ENCODE measurements around the gene PIKFYVE.

PIKFYVE gene

GRCh38 chr2:208278549-208278948 is 12.5 kb downstream of the PIKFYVE start:
- peaks cover 96% of the 10 kb centered on the region for H3K36me3 ChIP-seq (ENCODE audit: control insufficient read depth, insufficient read depth, low read length)
- 100% methylated on average over 1 of the region's 2 CpGs; no CpG with 5 or more reads in 1 of the 2 experiments for WGBS, 2 experiments (ENCODE audit: insufficient coverage in 2 of 2)
- no peak overlapping the region for H3K4me3 ChIP-seq (ENCODE audit: extremely low read depth, insufficient read depth, low read length, poor library complexity, severe bottlenecking)

GRCh38 chr2:208279236-208279635 is 13.2 kb downstream of the PIKFYVE start:
- H3K9me3 ChIP-seq (ENCODE audit: control insufficient read depth, low read length): no peaks in the 10 kb centered on the region
- H3K4me3 ChIP-seq (ENCODE audit: extremely low read depth, insufficient read depth, low read length, poor library complexity, severe bottlenecking): no peak overlapping the region
- H3K27ac ChIP-seq (ENCODE audit: low read depth, low read length, severe bottlenecking): no peak overlapping the region
- H3K36me3 ChIP-seq (ENCODE audit: control insufficient read depth, insufficient read depth, low read length): peaks cover 96% of the 10 kb centered on the region
- no peaks in the 10 kb centered on the region for H3K4me1 ChIP-seq (ENCODE audit: control insufficient read depth, insufficient read depth, low read length, poor library complexity, severe bottlenecking)
- WGBS, 2 experiments (ENCODE audit: insufficient coverage in 2 of 2): no CpG with 5 or more reads among the region's 2 CpGs

More at GRCh38 chr2:208278549-208278948, 12.5 kb downstream of the PIKFYVE start:
- Histone ChIP-seq H3K4me1 (ENCODE audit: control insufficient read depth, insufficient read depth, low read length, poor library complexity, severe bottlenecking) (no peaks in the 10 kb centered on the region), H3K9me3 (ENCODE audit: control insufficient read depth, low read length) (no peaks in the 10 kb centered on the region), H3K27ac (ENCODE audit: low read depth, low read length, severe bottlenecking) (no peak overlapping the region)

DNA sequence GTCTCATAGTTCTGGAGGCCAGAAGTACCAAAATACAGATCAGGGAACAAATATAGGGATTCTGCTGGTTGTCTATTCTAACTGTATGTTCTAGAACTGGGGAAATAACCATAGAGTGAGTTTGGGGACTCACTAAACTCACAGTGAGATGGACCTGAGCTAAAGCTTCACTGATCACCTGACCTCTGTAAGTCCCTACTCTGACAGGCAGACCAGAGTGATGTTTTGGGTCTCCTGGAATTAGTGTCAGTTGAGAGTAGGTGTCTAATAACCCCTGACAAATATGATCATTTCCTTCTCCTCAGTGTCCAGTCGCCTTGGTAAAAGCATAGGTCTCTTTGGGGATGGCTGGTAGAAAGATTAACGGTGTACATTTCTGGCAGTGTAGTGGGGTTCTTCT is 14.2 kb downstream of the PIKFYVE start:
- H3K27ac ChIP-seq (ENCODE audit: low read depth, low read length, severe bottlenecking): no peak overlapping the region
- H3K36me3 ChIP-seq (ENCODE audit: control insufficient read depth, insufficient read depth, low read length): peaks cover 94% of the 10 kb centered on the region
- no peak overlapping the region for H3K4me3 ChIP-seq (ENCODE audit: extremely low read depth, insufficient read depth, low read length, poor library complexity, severe bottlenecking)
- H3K4me1 ChIP-seq (ENCODE audit: control insufficient read depth, insufficient read depth, low read length, poor library complexity, severe bottlenecking): no peaks in the 10 kb centered on the region
- no peaks in the 10 kb centered on the region for H3K9me3 ChIP-seq (ENCODE audit: control insufficient read depth, low read length)
- WGBS, 2 experiments (ENCODE audit: insufficient coverage in 2 of 2): 88% methylated on average over 1 of the region's 2 CpGs; no CpG with 5 or more reads in 1 of the 2 experiments

DNA sequence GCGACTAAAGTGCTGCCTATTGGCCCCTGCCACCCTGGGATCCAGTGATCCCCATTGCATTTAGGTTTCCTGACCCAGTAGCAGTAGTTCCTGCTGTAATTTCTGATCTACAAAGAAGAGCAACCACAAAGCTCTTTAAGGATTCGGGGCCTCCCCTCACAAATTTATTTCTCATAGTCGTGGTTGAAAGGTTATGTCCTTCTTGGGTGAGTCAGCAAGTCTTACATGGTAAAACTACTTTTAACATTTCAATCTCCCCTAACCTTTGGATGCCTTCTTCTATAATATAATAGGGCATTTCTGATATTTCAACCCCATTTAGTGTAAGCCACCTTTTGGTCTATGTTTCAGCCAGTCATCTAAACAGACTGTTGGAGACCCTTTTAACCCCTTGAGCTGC is 14.9 kb downstream of the PIKFYVE start:
- Histone ChIP-seq H3K36me3 (ENCODE audit: control insufficient read depth, insufficient read depth, low read length) (peaks cover 92% of the 10 kb centered on the region), H3K9me3 (ENCODE audit: control insufficient read depth, low read length) (no peaks in the 10 kb centered on the region), H3K4me1 (ENCODE audit: control insufficient read depth, insufficient read depth, low read length, poor library complexity, severe bottlenecking) (no peaks in the 10 kb centered on the region), H3K4me3 (ENCODE audit: extremely low read depth, insufficient read depth, low read length, poor library complexity, severe bottlenecking) (no peak overlapping the region), H3K27ac (ENCODE audit: low read depth, low read length, severe bottlenecking) (no peak overlapping the region)
- 80 to 83% methylated on average over 1 of the region's 3 CpGs for WGBS, 2 experiments (ENCODE audit: insufficient coverage in 2 of 2)

- Histone ChIP-seq H3K4me1 (ENCODE audit: control insufficient read depth, insufficient read depth, low read length, poor library complexity, severe bottlenecking) (no peaks in the 10 kb centered on the region), H3K27ac (ENCODE audit: low read depth, low read length, severe bottlenecking) (no peak overlapping the region), H3K36me3 (ENCODE audit: control insufficient read depth, insufficient read depth, low read length) (peaks cover 90% of the 10 kb centered on the region), H3K4me3 (ENCODE audit: extremely low read depth, insufficient read depth, low read length, poor library complexity, severe bottlenecking) (no peak overlapping the region), H3K9me3 (ENCODE audit: control insufficient read depth, low read length) (peaks cover 5% of the 10 kb centered on the region)
- WGBS, 2 experiments (ENCODE audit: insufficient coverage in 2 of 2): 100% methylated on average over 2 of the region's 4 CpGs; no CpG with 5 or more reads in 1 of the 2 experiments
Observed at GRCh38 chr2:208285853-208286252, 19.8 kb downstream of the PIKFYVE start.

GRCh38 chr2:208294482-208295024 is 28.5 kb downstream of the PIKFYVE start:
- Histone ChIP-seq H3K4me3 (ENCODE audit: extremely low read depth, insufficient read depth, low read length, poor library complexity, severe bottlenecking) (no peak overlapping the region), H3K4me1 (ENCODE audit: control insufficient read depth, insufficient read depth, low read length, poor library complexity, severe bottlenecking) (no peaks in the 10 kb centered on the region), H3K27ac (ENCODE audit: low read depth, low read length, severe bottlenecking) (no peak overlapping the region), H3K9me3 (ENCODE audit: control insufficient read depth, low read length) (no peaks in the 10 kb centered on the region), H3K36me3 (ENCODE audit: control insufficient read depth, insufficient read depth, low read length) (peaks cover 61% of the 10 kb centered on the region)
- WGBS, 2 experiments (ENCODE audit: insufficient coverage in 2 of 2): 66 to 95% methylated on average over 2 to 4 of the region's 4 CpGs

GRCh38 chr2:208295834-208296233 is 29.8 kb downstream of the PIKFYVE start:
- WGBS, 2 experiments (ENCODE audit: insufficient coverage in 2 of 2): 85 to 100% methylated on average over 2 to 3 of the region's 4 CpGs
- no peaks in the 10 kb centered on the region for H3K9me3 ChIP-seq (ENCODE audit: control insufficient read depth, low read length)
- no peak overlapping the region for H3K4me3 ChIP-seq (ENCODE audit: extremely low read depth, insufficient read depth, low read length, poor library complexity, severe bottlenecking)
- peaks cover 61% of the 10 kb centered on the region for H3K36me3 ChIP-seq (ENCODE audit: control insufficient read depth, insufficient read depth, low read length)
- no peaks in the 10 kb centered on the region for H3K4me1 ChIP-seq (ENCODE audit: control insufficient read depth, insufficient read depth, low read length, poor library complexity, severe bottlenecking)
- no peak overlapping the region for H3K27ac ChIP-seq (ENCODE audit: low read depth, low read length, severe bottlenecking)

GRCh38 chr2:208296610-208297009 is 30.6 kb downstream of the PIKFYVE start:
- H3K4me1 ChIP-seq (ENCODE audit: control insufficient read depth, insufficient read depth, low read length, poor library complexity, severe bottlenecking): no peaks in the 10 kb centered on the region
- H3K36me3 ChIP-seq (ENCODE audit: control insufficient read depth, insufficient read depth, low read length): peaks cover 64% of the 10 kb centered on the region
- no peaks in the 10 kb centered on the region for H3K9me3 ChIP-seq (ENCODE audit: control insufficient read depth, low read length)
- no peak overlapping the region for H3K4me3 ChIP-seq (ENCODE audit: extremely low read depth, insufficient read depth, low read length, poor library complexity, severe bottlenecking)
- 100% methylated on average over 2 of the region's 2 CpGs for WGBS, 2 experiments (ENCODE audit: insufficient coverage in 2 of 2)
- no peak overlapping the region for H3K27ac ChIP-seq (ENCODE audit: low read depth, low read length, severe bottlenecking)

DNA sequence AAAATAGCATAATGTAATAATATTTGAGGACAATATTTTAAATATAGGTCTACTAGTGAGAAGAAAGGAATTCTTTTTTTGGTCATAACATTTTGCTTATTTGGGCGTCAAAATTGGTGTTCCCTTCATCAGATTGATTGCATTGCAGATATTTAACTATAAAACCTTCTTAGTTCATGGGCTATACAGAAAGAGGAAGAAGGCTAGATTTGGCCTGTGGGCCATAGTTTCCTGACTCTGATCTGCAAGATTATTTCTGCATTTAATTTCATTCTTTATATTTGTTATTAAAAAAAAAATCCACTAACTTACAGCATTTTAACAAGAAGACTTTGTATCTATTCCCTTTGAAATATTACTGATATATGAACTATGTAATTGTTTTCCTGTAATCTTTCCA is 31.9 kb downstream of the PIKFYVE start:
- Histone ChIP-seq H3K36me3 (ENCODE audit: control insufficient read depth, insufficient read depth, low read length) (peaks cover 70% of the 10 kb centered on the region), H3K9me3 (ENCODE audit: control insufficient read depth, low read length) (no peaks in the 10 kb centered on the region), H3K4me3 (ENCODE audit: extremely low read depth, insufficient read depth, low read length, poor library complexity, severe bottlenecking) (no peak overlapping the region), H3K4me1 (ENCODE audit: control insufficient read depth, insufficient read depth, low read length, poor library complexity, severe bottlenecking) (no peaks in the 10 kb centered on the region), H3K27ac (ENCODE audit: low read depth, low read length, severe bottlenecking) (no peak overlapping the region)
- WGBS, 2 experiments (ENCODE audit: insufficient coverage in 2 of 2): no CpG with 5 or more reads among the region's 1 CpG

- Histone ChIP-seq H3K4me1 (ENCODE audit: control insufficient read depth, insufficient read depth, low read length, poor library complexity, severe bottlenecking) (no peaks in the 10 kb centered on the region), H3K27ac (ENCODE audit: low read depth, low read length, severe bottlenecking) (no peak overlapping the region), H3K9me3 (ENCODE audit: control insufficient read depth, low read length) (no peaks in the 10 kb centered on the region), H3K36me3 (ENCODE audit: control insufficient read depth, insufficient read depth, low read length) (peaks cover 71% of the 10 kb centered on the region), H3K4me3 (ENCODE audit: extremely low read depth, insufficient read depth, low read length, poor library complexity, severe bottlenecking) (no peak overlapping the region)
- WGBS, 2 experiments (ENCODE audit: insufficient coverage in 2 of 2): 97 to 98% methylated on average over 3 of the region's 5 CpGs
Observed at GRCh38 chr2:208300847-208301618, 35.0 kb downstream of the PIKFYVE start.

DNA sequence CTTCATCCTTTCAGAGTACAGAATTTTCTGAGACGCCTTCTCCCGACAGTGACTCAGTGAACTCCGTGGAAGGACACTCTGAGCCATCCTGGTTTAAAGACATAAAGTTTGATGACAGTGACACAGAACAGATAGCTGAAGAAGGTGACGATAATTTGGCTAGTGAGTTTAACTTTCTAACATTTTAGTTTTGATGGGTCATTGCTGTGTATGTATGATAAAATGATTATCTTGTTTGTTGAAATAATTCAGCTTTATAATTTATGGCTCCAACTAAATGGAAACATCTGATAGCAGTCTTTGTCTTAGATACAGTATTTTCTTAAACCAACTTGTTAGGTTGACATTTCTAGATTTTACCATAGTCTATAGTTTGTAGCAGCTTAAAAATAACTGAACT is 38.1 kb downstream of the PIKFYVE start:
- no peak overlapping the region for H3K4me3 ChIP-seq (ENCODE audit: extremely low read depth, insufficient read depth, low read length, poor library complexity, severe bottlenecking)
- WGBS, 2 experiments (ENCODE audit: insufficient coverage in 2 of 2): 91 to 93% methylated on average over 4 of the region's 4 CpGs
- peaks cover 75% of the 10 kb centered on the region for H3K36me3 ChIP-seq (ENCODE audit: control insufficient read depth, insufficient read depth, low read length)
- no peaks in the 10 kb centered on the region for H3K4me1 ChIP-seq (ENCODE audit: control insufficient read depth, insufficient read depth, low read length, poor library complexity, severe bottlenecking)
- H3K9me3 ChIP-seq (ENCODE audit: control insufficient read depth, low read length): no peaks in the 10 kb centered on the region
- no peak overlapping the region for H3K27ac ChIP-seq (ENCODE audit: low read depth, low read length, severe bottlenecking)
